Thyroid gland (tissue), 4 donors: ENCODE measurements around the gene ZC3H15. TPM values are rescaled to one million over a fixed set of nuclear protein-coding genes. Genes with fewer than 3 reads are reported as not detected.
"Not testable (repeated sequence)": the region's sequence is repeated elsewhere in the genome, so short reads cannot be mapped to it uniquely, and the experiment has no call there.

Source experiments
- DNase-seq, 2 donors: peaks; one replicate each; pipeline ENCODE4 v3.0.0-alpha.2; 2019
- H3K27ac ChIP-seq, 3 donors: fragments of 200-600 bp; sonication (generic); 1 replicate in 2 of 3; 2 replicates in 1 of 3; pipeline ENCODE4 v1.5.1; 2016 to 2019; ENCODE audit warnings: mild to moderate bottlenecking in 1 of 3, moderate library complexity in 1 of 3
- H3K27me3 ChIP-seq: fragments of 200-600 bp; sonication (generic); one replicate; pipeline ENCODE4 v1.5.1; 2019
- H3K36me3 ChIP-seq, 2 donors: fragments of 200-600 bp; sonication (generic); one replicate each; pipeline ENCODE4 v1.5.1; 2016 to 2019
- H3K4me1 ChIP-seq, 2 donors: fragments of 200-600 bp; sonication (generic); one replicate each; pipeline ENCODE4 v1.5.1; 2017 to 2019
- H3K4me3 ChIP-seq, 3 donors: fragments of 200-600 bp; sonication (generic); replicated peaks in 1 of 3; 1 replicate in 2 of 3; 2 replicates in 1 of 3; pipeline ENCODE4 v1.5.1; 2016; ENCODE audit warnings: mild to moderate bottlenecking in 1 of 3
- H3K9me3 ChIP-seq: fragments of 200-600 bp; sonication (generic); one replicate; pipeline ENCODE4 v1.5.1; 2017
- CTCF ChIP-seq, 6 experiments: fragments of 200-600 bp in 3 of 6; fragments of 450-650 bp in 3 of 6; sonication (generic) in 3 of 6; IDR thresholded peaks; one replicate each; pipeline ENCODE4 v1.5.1; 2016 to 2019; ENCODE audit warnings: antibody characterized with exemption in 6 of 6, mild to moderate bottlenecking in 2 of 6, inconsistent platforms in 1 of 6, moderate library complexity in 1 of 6
- POLR2A ChIP-seq, 2 donors: fragments of 450-650 bp; IDR thresholded peaks; one replicate each; pipeline ENCODE4 v1.6.1; 2017; ENCODE audit warnings: antibody characterized with exemption in 2 of 2, mild to moderate bottlenecking in 2 of 2, moderate library complexity in 1 of 2
- WGBS, 2 donors: methylation state at CpG; one replicate each; pipeline ENCODE4 v1.1.5; 2017; 5-methylcytosine and 5-hydroxymethylcytosine counted together
- intact Hi-C: fragments of 100-400 bp; cut with DNase I; formaldehyde crosslinking; loops from one replicate; pipeline ENCODE4 v1.15.1; 2023
- total RNA-seq, 4 donors: library from RNA; depleted of rRNA; stranded (reverse); fragments of >200 nt; gene quantifications; one replicate each; pipeline ENCODE4 v1.2.3, GENCODE V29; 2016

Gene ZC3H15
- total RNA-seq, 4 donors from 2014 or later, result 56.1 to 74.8 (median 67.5) TPM

- Histone ChIP-seq H3K4me1 (peaks cover 36% of the 10 kb centered on the region in 2 donors), H3K27ac (peak overlapping the region; percentile 55 to 83 (median 80))
- WGBS, 2 donors, result 41 to 52% methylated on average over 3 of the region's 3 CpGs
Measured at GRCh38 chr2:186518945-186519344, 32.9 kb downstream of the ZC3H15 start.

DNA sequence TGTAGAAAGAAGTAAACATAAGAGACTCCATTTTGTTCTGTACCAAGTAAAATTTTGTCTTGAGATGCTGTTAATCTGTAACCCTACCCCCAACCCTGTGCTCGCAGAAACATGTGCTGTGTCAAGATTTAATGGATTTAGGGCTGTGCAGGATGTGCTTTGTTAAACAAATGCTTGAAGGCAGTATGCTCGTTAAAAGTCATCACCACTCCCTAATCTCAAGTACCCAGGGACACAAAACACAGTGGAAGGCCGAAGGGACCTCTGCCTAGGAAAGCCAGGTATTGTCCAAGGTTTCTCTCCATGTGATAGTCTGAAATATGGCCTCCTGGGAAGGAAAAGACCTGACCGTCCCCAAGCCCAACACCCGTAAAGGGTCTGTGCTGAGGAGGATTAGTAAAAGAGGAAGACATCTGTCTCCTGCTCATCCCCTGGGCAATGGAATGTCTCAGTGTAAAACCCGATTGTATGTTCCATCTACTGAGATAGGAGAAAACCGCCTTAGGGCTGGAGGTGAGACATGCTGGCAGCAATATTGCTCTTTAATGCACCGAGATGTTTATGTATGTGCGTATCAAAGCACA is 35.6 kb downstream of the ZC3H15 start:
- intact Hi-C loops, H3K9me3 ChIP-seq, H3K4me3 ChIP-seq, H3K36me3 ChIP-seq, H3K27me3 ChIP-seq, H3K27ac ChIP-seq, DNase-seq: not testable (repeated sequence)
- peaks cover 31 to 36% of the 10 kb centered on the region in 2 donors for H3K4me1 ChIP-seq
- 87 to 88% methylated on average over 9 of the region's 9 CpGs for WGBS, 2 donors

More at GRCh38 chr2:186518945-186519344, 32.9 kb downstream of the ZC3H15 start:
- Histone ChIP-seq H3K27me3 (no peaks in the 10 kb centered on the region), H3K4me3 (no peak overlapping the region), H3K9me3 (no peaks in the 10 kb centered on the region), H3K36me3 (no peaks in the 10 kb centered on the region)
- TF ChIP-seq POLR2A (IDR thresholded peaks at IDR 0.05), result peak in 1 of 2 donors; percentile 38
- TF ChIP-seq CTCF (IDR thresholded peaks at IDR 0.05), result no peak
- intact Hi-C loops, result no loop called here
- DNase-seq, result peak in 1 of 2 donors; percentile 20

- Histone ChIP-seq H3K4me1 (peaks cover 31 to 36% of the 10 kb centered on the region in 2 donors), H3K36me3 (no peaks in the 10 kb centered on the region), H3K4me3 (no peak overlapping the region), H3K9me3 (no peaks in the 10 kb centered on the region), H3K27me3 (no peaks in the 10 kb centered on the region), H3K27ac (no peak overlapping the region)
- intact Hi-C loops, result no loop called here
- TF ChIP-seq CTCF (IDR thresholded peaks at IDR 0.05) (no peak), POLR2A (IDR thresholded peaks at IDR 0.05) (no peak)
- no peak for DNase-seq
- WGBS, 2 donors, result 62 to 70% methylated on average over 2 of the region's 2 CpGs
Measured at GRCh38 chr2:186522450-186522849, 36.4 kb downstream of the ZC3H15 start.

GRCh38 chr2:186523791-186524190 is 37.7 kb downstream of the ZC3H15 start:
- Histone ChIP-seq H3K27ac (no peak overlapping the region), H3K4me3 (no peak overlapping the region), H3K9me3 (no peaks in the 10 kb centered on the region), H3K4me1 (peaks cover 23 to 27% of the 10 kb centered on the region in 2 donors), H3K36me3 (no peaks in the 10 kb centered on the region), H3K27me3 (no peaks in the 10 kb centered on the region)
- intact Hi-C loops, result no loop called here
- TF ChIP-seq POLR2A (IDR thresholded peaks at IDR 0.05) (no peak), CTCF (IDR thresholded peaks at IDR 0.05) (no peak)
- 67 to 73% methylated on average over 1 of the region's 1 CpG for WGBS, 2 donors
- DNase-seq, result no peak

DNA sequence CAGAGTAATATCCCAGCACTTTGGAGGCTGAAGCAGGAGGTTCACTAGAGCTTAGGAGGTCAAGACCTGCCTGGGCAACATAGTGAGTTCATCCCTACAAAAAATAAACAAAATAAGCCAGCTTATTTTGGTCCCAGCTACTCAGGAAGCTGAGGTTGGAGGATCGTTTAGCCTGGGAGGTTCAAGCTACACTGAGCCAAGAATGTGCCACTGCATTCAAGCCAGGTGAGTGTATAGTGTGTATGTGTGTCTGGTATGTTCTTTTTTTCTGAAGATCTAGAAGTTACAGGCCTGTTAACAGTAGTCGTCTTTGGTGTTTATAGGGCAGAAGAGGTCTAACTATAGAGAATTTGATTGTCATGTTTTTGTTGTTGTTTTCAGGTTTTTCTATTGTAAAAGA is 40.2 kb downstream of the ZC3H15 start:
- WGBS, 2 donors, result 68 to 80% methylated on average over 2 of the region's 2 CpGs
- TF ChIP-seq POLR2A (IDR thresholded peaks at IDR 0.05), result no peak
- no peak for TF ChIP-seq CTCF (IDR thresholded peaks at IDR 0.05)
- H3K4me1 ChIP-seq, result peaks cover 4 to 11% of the 10 kb centered on the region in 2 donors
- intact Hi-C loops, result no loop called here
- DNase-seq, result no peak
- H3K4me3 ChIP-seq, result no peak overlapping the region
- no peaks in the 10 kb centered on the region for H3K9me3 ChIP-seq
- no peaks in the 10 kb centered on the region for H3K36me3 ChIP-seq
- no peak overlapping the region for H3K27ac ChIP-seq
- H3K27me3 ChIP-seq, result no peaks in the 10 kb centered on the region
